Measurements from ENCODE around the gene CDK7.
A peak's percentile ranks its signal among the peaks of the same experiment; 100 is the strongest.
"Not testable (repeated sequence)": the region's sequence is repeated elsewhere in the genome, so short reads cannot be mapped to it uniquely, and the experiment has no call there.

CDK7 gene

GRCh38 chr5:69234457-69235268 lies at the start of gene CDK7:
CDK7 (plus strand) TSS chr5:69234886; CDS start chr5:69234976, 90 bp downstream.
- peak; percentile 94 for DNase-seq (ENCODE audit: low spot score)

- DNase-seq (ENCODE audit: low spot score) = no peak
These were observed 47.3 kb upstream of the CDK7 start for GRCh38 chr5:69187342-69187741.

GRCh38 chr5:69188811-69189161 lies 45.9 kb upstream of the CDK7 start:
- peak; percentile 1 for DNase-seq (ENCODE audit: low spot score)

- DNase-seq (ENCODE audit: low spot score) = peak; percentile 87
These were observed 45.3 kb upstream of the CDK7 start, which contains the start of gene CENPH for GRCh38 chr5:69189162-69190086. CENPH (plus strand) TSS chr5:69189583; CDS start chr5:69189635, 52 bp downstream.

- DNase-seq (ENCODE audit: low spot score) = no peak
These were observed 32.2 kb upstream of the CDK7 start for GRCh38 chr5:69202497-69202896.

GRCh38 chr5:69206528-69207190 lies 28.0 kb upstream of the CDK7 start:
- no peak for DNase-seq (ENCODE audit: low spot score)

GRCh38 chr5:69209602-69210001 lies 25.1 kb upstream of the CDK7 start:
- DNase-seq (ENCODE audit: low spot score) = no peak

GRCh38 chr5:69211200-69211599 lies 23.5 kb upstream of the CDK7 start:
- DNase-seq (ENCODE audit: low spot score) = no peak

GRCh38 chr5:69212022-69212421 lies 22.7 kb upstream of the CDK7 start:
- no peak for DNase-seq (ENCODE audit: low spot score)

GRCh38 chr5:69213513-69214215 lies 21.0 kb upstream of the CDK7 start:
- no peak for DNase-seq (ENCODE audit: low spot score)

- DNase-seq (ENCODE audit: low spot score) = no peak
These were observed 17.6 kb upstream of the CDK7 start for GRCh38 chr5:69217151-69217511.

GRCh38 chr5:69217548-69218526 lies 16.8 kb upstream of the CDK7 start:
- DNase-seq (ENCODE audit: low spot score) = peak; percentile 94

- DNase-seq (ENCODE audit: low spot score) = no peak
These were observed 14.7 kb upstream of the CDK7 start for GRCh38 chr5:69219939-69220338.

GRCh38 chr5:69220371-69220770 lies 14.3 kb upstream of the CDK7 start:
- not testable (repeated sequence) for DNase-seq (ENCODE audit: low spot score)

- not testable (repeated sequence) for DNase-seq (ENCODE audit: low spot score)
These were observed 13.9 kb upstream of the CDK7 start for GRCh38 chr5:69220833-69221232.

- DNase-seq (ENCODE audit: low spot score) = no peak
These were observed 10.2 kb upstream of the CDK7 start for GRCh38 chr5:69224520-69224919.

- DNase-seq (ENCODE audit: low spot score) = no peak
These were observed 8.8 kb upstream of the CDK7 start for GRCh38 chr5:69225860-69226259.

GRCh38 chr5:69230181-69230580 lies 4.5 kb upstream of the CDK7 start:
- DNase-seq (ENCODE audit: low spot score) = no peak

GRCh38 chr5:69231281-69231680 lies 3.4 kb upstream of the CDK7 start:
- DNase-seq (ENCODE audit: low spot score) = no peak

- DNase-seq (ENCODE audit: low spot score) = no peak
These were observed 2.8 kb upstream of the CDK7 start for GRCh38 chr5:69231851-69232250.

GRCh38 chr5:69236733-69237132 lies 2.0 kb downstream of the CDK7 start:
- DNase-seq (ENCODE audit: low spot score) = not testable (repeated sequence)

Data from putamen (tissue), 1 donor.